Pancreas (tissue), 10 donors: ENCODE data around the gene LDLRAD4. TPM values are rescaled to one million over a fixed set of nuclear protein-coding genes. Genes with fewer than 3 reads are reported as not detected.

Source experiments
- ATAC-seq, 4 donors: fragments of 200-7000 bp; cut with Tn5 transposase; one replicate each; pipeline versions ENCODE4 v1.8.0 to v1.9.1; 2020; ENCODE audit warnings: mild to moderate bottlenecking in 4 of 4, moderate library complexity in 4 of 4
- DNase-seq, 6 donors: peaks; one replicate each; pipeline ENCODE4 v3.0.0-alpha.2; 2020
- FAIRE-seq: peaks from 2 replicates; lab custom pipeline; 2012; peaks lifted over from hg19 to GRCh38; lab: Jason Lieb, UNC
- H3K27ac ChIP-seq, 4 donors: fragments of 200-600 bp; sonication (generic); 1 replicate in 3 of 4; 2 replicates in 1 of 4; pipeline versions ENCODE4 v1.5.0 to v1.8.0; 2020
- H3K27me3 ChIP-seq, 4 donors: fragments of 200-600 bp; one replicate each; pipeline ENCODE4 v1.8.0; 2021
- H3K36me3 ChIP-seq, 3 donors: fragments of 200-600 bp; sonication (generic) in 1 of 3; one replicate each; pipeline versions ENCODE4 v1.5.0 to v1.8.0; 2020 to 2021
- H3K4me1 ChIP-seq, 3 donors: fragments of 200-600 bp; one replicate each; pipeline ENCODE4 v1.8.0; 2021
- H3K4me3 ChIP-seq, 4 donors: fragments of 200-600 bp; sonication (generic) in 2 of 4; one replicate each; pipeline versions ENCODE4 v1.5.0 to v1.8.0; 2020 to 2021
- H3K9me3 ChIP-seq, 4 donors: fragments of 200-600 bp; one replicate each; pipeline ENCODE4 v1.8.0; 2021
- CTCF ChIP-seq, 4 donors: fragments of 200-600 bp; sonication (generic) in 3 of 4; IDR thresholded peaks; one replicate each; pipeline versions ENCODE4 v1.5.0 to v1.8.0; 2021; ENCODE audit warnings: antibody characterized with exemption in 4 of 4
- WGBS, 2 donors: extraction: QIAGEN DNeasy Blood & Tissue Kit; methylation state at CpG; one replicate each; pipeline ENCODE4 v1.1.7; 2013; 5-methylcytosine and 5-hydroxymethylcytosine counted together
- intact Hi-C, 3 donors: fragments of 100-400 bp; cut with DNase I; formaldehyde crosslinking; loops; one replicate each; pipeline versions ENCODE4 v1.11.1 to v1.14.2; 2022
- polyA plus RNA-seq, 2 donors: library from polyadenylated mRNA; stranded (reverse); fragments of 200-250 nt; gene quantifications; one replicate each; pipeline ENCODE4 v1.2.3, GENCODE V29; 2013
- total RNA-seq, 6 donors: library from RNA; stranded (reverse); fragmentation: NEBNext Ultra II Directional in 4 of 6; extraction: Animal tissue kit (Norgen Biotek cat#: 25700) in 4 of 6; gene quantifications; one replicate each; pipeline versions ENCODE4 v1.2.1 to v1.2.4, GENCODE V29; 2021 to 2023
- donor health status: healthy with polysubstance abuse.
- donor health status: DM: no; HTN: no; CAD: no; lungs with moderate emphysema.
- donor health status: DM: no; HTN: no; CAD: no.
- donor health status: control.
- donor health status: control.
- donor health status: Bipolar disorder and iron deficiency.
- donor health status: DM: yes; HTN: yes; CAD: no.
- donor health status: DM: no; HTN: no; CAD: no.
- donor health status: DM: no; HTN: no; CAD: no.
- donor health status: DM: yes; HTN: yes; CAD: no.

LDLRAD4 gene
- total and polyA plus RNA-seq, 8 donors, result 2.5 to 21.8 (median 5.7) TPM

GRCh38 chr18:13437034-13437433 lies 218.5 kb downstream of the LDLRAD4 start:
- no peak for TF ChIP-seq CTCF (IDR thresholded peaks at IDR 0.05)
- H3K27ac ChIP-seq, result no peak overlapping the region
- H3K4me3 ChIP-seq, result no peak overlapping the region
- H3K36me3 ChIP-seq, result no peaks in the 10 kb centered on the region
- WGBS, 2 donors, result 78 to 86% methylated on average over 6 of the region's 6 CpGs
- DNase-seq, result no peak
- no peak for FAIRE-seq
- intact Hi-C loops, result no loop called here
- no peaks in the 10 kb centered on the region for H3K4me1 ChIP-seq
- peak in 1 of 4 donors; percentile 20 for ATAC-seq
- no peaks in the 10 kb centered on the region for H3K27me3 ChIP-seq
- H3K9me3 ChIP-seq, result no peaks in the 10 kb centered on the region

GRCh38 chr18:13437796-13438506 lies 219.4 kb downstream of the LDLRAD4 start:
- no peak for TF ChIP-seq CTCF (IDR thresholded peaks at IDR 0.05)
- Histone ChIP-seq H3K27me3 (no peaks in the 10 kb centered on the region), H3K9me3 (no peaks in the 10 kb centered on the region), H3K27ac (no peak overlapping the region), H3K4me1 (no peaks in the 10 kb centered on the region), H3K36me3 (no peaks in the 10 kb centered on the region), H3K4me3 (no peak overlapping the region)
- no peak for ATAC-seq
- 86 to 88% methylated on average over 17 of the region's 17 CpGs for WGBS, 2 donors
- no peak for DNase-seq
- no peak for FAIRE-seq
- intact Hi-C loops, result no loop called here

GRCh38 chr18:13438507-13439056 lies 220.0 kb downstream of the LDLRAD4 start:
- H3K27ac ChIP-seq, result no peak overlapping the region
- 83 to 86% methylated on average over 4 of the region's 4 CpGs for WGBS, 2 donors
- no peaks in the 10 kb centered on the region for H3K36me3 ChIP-seq
- ATAC-seq (no peak), FAIRE-seq (no peak), DNase-seq (no peak)
- no peaks in the 10 kb centered on the region for H3K4me1 ChIP-seq
- intact Hi-C loops, result no loop called here
- H3K9me3 ChIP-seq, result no peaks in the 10 kb centered on the region
- TF ChIP-seq CTCF (IDR thresholded peaks at IDR 0.05), result no peak
- H3K4me3 ChIP-seq, result no peak overlapping the region
- H3K27me3 ChIP-seq, result no peaks in the 10 kb centered on the region

- Histone ChIP-seq H3K27ac (no peak overlapping the region), H3K4me1 (no peaks in the 10 kb centered on the region), H3K9me3 (no peaks in the 10 kb centered on the region), H3K27me3 (no peaks in the 10 kb centered on the region), H3K4me3 (no peak overlapping the region), H3K36me3 (no peaks in the 10 kb centered on the region)
- TF ChIP-seq CTCF (IDR thresholded peaks at IDR 0.05), result no peak
- FAIRE-seq (no peak), DNase-seq (no peak), ATAC-seq (no peak)
- intact Hi-C loops, result no loop called here
- WGBS, 2 donors, result 92 to 97% methylated on average over 7 of the region's 7 CpGs
These were observed 220.9 kb downstream of the LDLRAD4 start for GRCh38 chr18:13439461-13439860.
